ENCODE measurements around the gene ABCA9.
"Not testable (repeated sequence)": the region's sequence is repeated elsewhere in the genome, so short reads cannot be mapped to it uniquely, and the experiment has no call there.

DNA sequence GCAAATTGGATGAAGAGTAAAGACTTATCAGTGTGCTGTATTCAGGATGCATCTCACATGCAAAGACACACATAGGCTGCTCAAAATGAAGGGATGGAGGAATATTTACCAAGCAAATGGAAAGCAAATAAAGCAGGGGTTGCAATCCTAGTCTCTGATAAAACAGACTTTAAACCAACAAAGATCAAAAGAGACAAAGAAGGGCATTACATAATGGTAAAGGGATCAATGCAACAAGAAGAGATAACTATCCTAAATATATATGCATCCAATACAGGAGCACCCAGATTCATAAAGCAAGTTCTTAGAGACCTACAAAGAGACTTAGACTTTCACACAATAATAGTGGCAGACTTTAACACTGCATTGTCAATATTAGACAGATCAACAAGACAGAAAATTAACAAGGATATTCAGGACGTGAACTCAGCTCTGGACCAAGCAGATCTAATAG lies 12.1 kb upstream of the ABCA9 start:
- not testable (repeated sequence) for TF ChIP-seq EZH2 (IDR thresholded peaks at IDR 0.05; ENCODE audit: insufficient read depth, poor library complexity, severe bottlenecking); EZH2phosphoT487 (IDR thresholded peaks at IDR 0.05; ENCODE audit: insufficient read depth, low read depth)

Measured in GM23248 (cell line).